ENCODE results near the gene SSMEM1. TPM values are rescaled to one million over a fixed set of nuclear protein-coding genes. Genes with fewer than 3 reads are reported as not detected.
"Not testable (repeated sequence)": the region's sequence is repeated elsewhere in the genome, so short reads cannot be mapped to it uniquely, and the experiment has no call there.

The SSMEM1 gene
- total and polyA plus RNA-seq, 8 donors, result 0.09 TPM; not detected in 7

DNA sequence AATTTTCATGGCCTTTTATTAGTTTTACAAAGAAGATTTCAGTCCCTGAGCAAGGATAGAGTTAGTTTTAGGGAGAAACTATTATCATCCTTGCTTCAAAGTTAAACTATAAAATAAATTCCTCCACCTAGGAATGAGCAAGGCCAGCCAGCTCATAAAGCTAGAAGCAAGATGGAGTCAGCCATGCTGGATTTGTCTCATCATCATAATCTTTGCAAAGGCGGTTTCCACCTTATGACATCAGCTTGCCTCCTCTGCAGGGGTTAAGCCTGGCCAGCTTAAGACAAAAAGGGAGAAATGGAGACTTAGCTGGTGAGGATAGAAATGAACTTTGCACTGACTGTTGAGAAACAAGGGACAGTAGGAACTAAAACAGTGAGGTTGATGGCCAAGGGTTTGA is 18.7 kb downstream of the SSMEM1 start:
- H3K4me3 ChIP-seq, result no peak overlapping the region
- intact Hi-C loops (cut with DNase I), result no loop called here
- ATAC-seq (no peak), DNase-seq (no peak), FAIRE-seq (no peak)
- 96 to 99% methylated on average over 1 of the region's 1 CpG for WGBS, 2 donors
- no peaks in the 10 kb centered on the region for H3K27me3 ChIP-seq
- H3K27ac ChIP-seq, result no peak overlapping the region
- TF ChIP-seq, protein P1, sequence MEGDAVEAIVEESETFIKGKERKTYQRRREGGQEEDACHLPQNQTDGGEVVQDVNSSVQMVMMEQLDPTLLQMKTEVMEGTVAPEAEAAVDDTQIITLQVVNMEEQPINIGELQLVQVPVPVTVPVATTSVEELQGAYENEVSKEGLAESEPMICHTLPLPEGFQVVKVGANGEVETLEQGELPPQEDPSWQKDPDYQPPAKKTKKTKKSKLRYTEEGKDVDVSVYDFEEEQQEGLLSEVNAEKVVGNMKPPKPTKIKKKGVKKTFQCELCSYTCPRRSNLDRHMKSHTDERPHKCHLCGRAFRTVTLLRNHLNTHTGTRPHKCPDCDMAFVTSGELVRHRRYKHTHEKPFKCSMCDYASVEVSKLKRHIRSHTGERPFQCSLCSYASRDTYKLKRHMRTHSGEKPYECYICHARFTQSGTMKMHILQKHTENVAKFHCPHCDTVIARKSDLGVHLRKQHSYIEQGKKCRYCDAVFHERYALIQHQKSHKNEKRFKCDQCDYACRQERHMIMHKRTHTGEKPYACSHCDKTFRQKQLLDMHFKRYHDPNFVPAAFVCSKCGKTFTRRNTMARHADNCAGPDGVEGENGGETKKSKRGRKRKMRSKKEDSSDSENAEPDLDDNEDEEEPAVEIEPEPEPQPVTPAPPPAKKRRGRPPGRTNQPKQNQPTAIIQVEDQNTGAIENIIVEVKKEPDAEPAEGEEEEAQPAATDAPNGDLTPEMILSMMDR (IDR thresholded peaks at IDR 0.05), result no peak
- no peaks in the 10 kb centered on the region for H3K4me1 ChIP-seq
- H3K36me3 ChIP-seq, result no peaks in the 10 kb centered on the region
- H3K9me3 ChIP-seq, result no peaks in the 10 kb centered on the region

GRCh38 chr7:130227883-130228575 is 20.4 kb downstream of the SSMEM1 start:
- H3K9me3 ChIP-seq, result no peaks in the 10 kb centered on the region
- no peaks in the 10 kb centered on the region for H3K27me3 ChIP-seq
- H3K4me1 ChIP-seq, result no peaks in the 10 kb centered on the region
- ATAC-seq, result no peak
- DNase-seq, result no peak
- TF ChIP-seq, protein P1 (IDR thresholded peaks at IDR 0.05), result no peak
- 32 to 40% methylated on average over 1 of the region's 1 CpG for WGBS, 2 donors
- intact Hi-C loops (cut with DNase I), result no loop called here
- H3K4me3 ChIP-seq, result no peak overlapping the region
- H3K27ac ChIP-seq, result no peak overlapping the region
- H3K36me3 ChIP-seq, result no peaks in the 10 kb centered on the region
- FAIRE-seq, result no peak

GRCh38 chr7:130228840-130229502 is 21.3 kb downstream of the SSMEM1 start:
- Histone ChIP-seq H3K4me1 (no peaks in the 10 kb centered on the region), H3K9me3 (no peaks in the 10 kb centered on the region), H3K36me3 (no peaks in the 10 kb centered on the region), H3K4me3 (no peak overlapping the region), H3K27me3 (no peaks in the 10 kb centered on the region), H3K27ac (no peak overlapping the region)
- intact Hi-C loops (cut with DNase I), result no loop called here
- WGBS, 2 donors, result 92 to 94% methylated on average over 7 of the region's 7 CpGs
- DNase-seq (no peak), FAIRE-seq (no peak), ATAC-seq (no peak)
- TF ChIP-seq, protein P1 (IDR thresholded peaks at IDR 0.05), result no peak

GRCh38 chr7:130229981-130230380 is 22.3 kb downstream of the SSMEM1 start:
- H3K9me3 ChIP-seq; H3K36me3 ChIP-seq; H3K27ac ChIP-seq; H3K27me3 ChIP-seq; H3K4me1 ChIP-seq; intact Hi-C loops (cut with DNase I); ATAC-seq; H3K4me3 ChIP-seq; FAIRE-seq: not testable (repeated sequence)
- DNase-seq, result peak in 1 of 6 donors; percentile 50
- WGBS, 2 donors, result 88 to 91% methylated on average over 13 to 27 of the region's 28 CpGs

DNA sequence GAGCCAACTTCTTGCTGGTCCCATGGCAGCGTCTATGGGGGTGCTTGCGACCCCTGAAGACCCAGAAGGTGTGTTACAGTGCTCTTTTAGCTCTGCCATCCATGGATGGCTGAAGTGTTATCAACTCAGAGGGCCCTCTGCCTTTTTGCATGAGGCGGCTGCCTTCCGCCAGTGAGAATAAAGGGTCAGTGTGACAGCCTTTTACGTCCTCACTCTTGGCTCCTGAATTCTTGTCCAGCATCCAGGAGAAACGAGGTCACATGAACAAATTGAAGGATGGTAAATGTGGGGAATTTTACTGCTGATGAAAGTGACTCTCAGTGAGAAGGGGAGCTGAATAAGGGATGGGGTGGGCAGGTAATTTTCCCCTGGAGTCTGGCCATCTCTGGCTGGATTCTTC is 24.1 kb downstream of the SSMEM1 start:
- no peaks in the 10 kb centered on the region for H3K9me3 ChIP-seq
- intact Hi-C loops (cut with DNase I), result no loop called here
- no peaks in the 10 kb centered on the region for H3K27me3 ChIP-seq
- ATAC-seq (no peak), DNase-seq (no peak), FAIRE-seq (no peak)
- H3K27ac ChIP-seq, result no peak overlapping the region
- H3K4me1 ChIP-seq, result no peaks in the 10 kb centered on the region
- H3K36me3 ChIP-seq, result no peaks in the 10 kb centered on the region
- H3K4me3 ChIP-seq, result no peak overlapping the region
- TF ChIP-seq, protein P1 (IDR thresholded peaks at IDR 0.05), result no peak
- WGBS, 2 donors, result 73 to 75% methylated on average over 6 of the region's 6 CpGs

Measured in pancreas (tissue), 10 donors.